ENCODE measurements around the gene PIAS4.
"Not testable (repeated sequence)": the region's sequence is repeated elsewhere in the genome, so short reads cannot be mapped to it uniquely, and the experiment has no call there.

Gene PIAS4

GRCh38 chr19:4007021-4007835 lies at the start of gene PIAS4:
Gene PIAS4 (plus strand): TSS chr19:4007736. CDS start chr19:4007761, 25 bp downstream.
- in situ Hi-C loops (cut with HindIII; ENCODE audit: low sequenced_read_pairs), result no loop called here

GRCh38 chr19:3958836-3959765 lies 48.4 kb upstream of the PIAS4 start:
- in situ Hi-C loops (cut with HindIII; ENCODE audit: low sequenced_read_pairs), result no loop called here

GRCh38 chr19:3959766-3960131 lies 47.8 kb upstream of the PIAS4 start:
- in situ Hi-C loops (cut with HindIII; ENCODE audit: low sequenced_read_pairs), result no loop called here

- in situ Hi-C loops (cut with HindIII; ENCODE audit: low sequenced_read_pairs), result no loop called here
These were observed 46.5 kb upstream of the PIAS4 start for GRCh38 chr19:3961007-3961406.

- in situ Hi-C loops (cut with HindIII; ENCODE audit: low sequenced_read_pairs), result no loop called here
These were observed 43.9 kb upstream of the PIAS4 start for GRCh38 chr19:3963458-3964255.

GRCh38 chr19:3964256-3965194 lies 43.0 kb upstream of the PIAS4 start:
- in situ Hi-C loops (cut with HindIII; ENCODE audit: low sequenced_read_pairs), result no loop called here

GRCh38 chr19:3966051-3967017 lies 41.2 kb upstream of the PIAS4 start:
- in situ Hi-C loops (cut with HindIII; ENCODE audit: low sequenced_read_pairs), result no loop called here

- in situ Hi-C loops (cut with HindIII; ENCODE audit: low sequenced_read_pairs), result not testable (repeated sequence)
These were observed 39.6 kb upstream of the PIAS4 start for GRCh38 chr19:3967983-3968382.

- in situ Hi-C loops (cut with HindIII; ENCODE audit: low sequenced_read_pairs), result no loop called here
These were observed 38.7 kb upstream of the PIAS4 start for GRCh38 chr19:3968556-3969434.

GRCh38 chr19:3969435-3970312 lies 37.9 kb upstream of the PIAS4 start:
- in situ Hi-C loops (cut with HindIII; ENCODE audit: low sequenced_read_pairs), result no loop called here

GRCh38 chr19:3970313-3970807 lies 37.2 kb upstream of the PIAS4 start:
- in situ Hi-C loops (cut with HindIII; ENCODE audit: low sequenced_read_pairs), result no loop called here

GRCh38 chr19:3970808-3971598 lies 36.5 kb upstream of the PIAS4 start, which contains the start of gene DAPK3:
Gene DAPK3 (minus strand): TSS chr19:3971099. CDS start chr19:3969735, 1,364 bp downstream.
- in situ Hi-C loops (cut with HindIII; ENCODE audit: low sequenced_read_pairs), result no loop called here

GRCh38 chr19:3975144-3975543 lies 32.4 kb upstream of the PIAS4 start:
- in situ Hi-C loops (cut with HindIII; ENCODE audit: low sequenced_read_pairs), result loop anchor here (25.0 kb wide), 1 partner anchor 188 kb away; the partner anchor contains the start of gene MATK

GRCh38 chr19:3975637-3976087 lies 31.9 kb upstream of the PIAS4 start:
- in situ Hi-C loops (cut with HindIII; ENCODE audit: low sequenced_read_pairs), result loop anchor here (25.0 kb wide), 1 partner anchor 188 kb away; the partner anchor contains the start of gene MATK

GRCh38 chr19:3976495-3977241 lies 30.9 kb upstream of the PIAS4 start:
- in situ Hi-C loops (cut with HindIII; ENCODE audit: low sequenced_read_pairs), result loop anchor here (25.0 kb wide), 1 partner anchor 189 kb away; the partner anchor contains the start of gene MATK
